Body of pancreas (tissue), 4 donors: ENCODE results near the gene ARL14EPL. TPM values are rescaled to one million over a fixed set of nuclear protein-coding genes. Genes with fewer than 3 reads are reported as not detected.
"Not testable (repeated sequence)": the region's sequence is repeated elsewhere in the genome, so short reads cannot be mapped to it uniquely, and the experiment has no call there.

Experiments
- ATAC-seq: fragments of 150-250 bp; one replicate; pipeline ENCODE4 v1.9.1; 2016
- DNase-seq, 4 donors: peaks; one replicate each; pipeline ENCODE4 v3.0.0-alpha.2; 2019
- H3K27ac ChIP-seq, 4 donors: fragments of 200-600 bp; sonication (generic); 1 replicate in 3 of 4; 2 replicates in 1 of 4; pipeline versions ENCODE4 v1.5.1 to v1.6.1; 2016 to 2019; ENCODE audit warnings: mild to moderate bottlenecking in 1 of 4, mixed read lengths in 1 of 4, moderate library complexity in 1 of 4
- H3K27me3 ChIP-seq, 2 donors: fragments of 200-600 bp; sonication (generic); one replicate each; pipeline ENCODE4 v1.6.0; 2016; ENCODE audit warnings: mild to moderate bottlenecking in 1 of 2
- H3K36me3 ChIP-seq, 2 donors: fragments of 200-600 bp; sonication (generic); replicated peaks in 1 of 2; 2 replicates each; pipeline ENCODE4 v1.5.1; 2016; ENCODE audit warnings: low read depth in 2 of 2; ENCODE audit not compliant: insufficient read depth in 1 of 2
- H3K4me1 ChIP-seq: fragments of 200-600 bp; sonication (generic); one replicate; pipeline ENCODE4 v1.6.0; 2016
- H3K4me3 ChIP-seq, 2 donors: fragments of 200-600 bp; sonication (generic); 1 replicate in 1 of 2; 2 replicates in 1 of 2; pipeline ENCODE4 v1.5.1; 2016 to 2019
- H3K9me3 ChIP-seq, 3 donors: fragments of 200-600 bp; sonication (generic); 1 replicate in 2 of 3; 2 replicates in 1 of 3; pipeline ENCODE4 v1.5.1; 2016
- CTCF ChIP-seq, 7 experiments: fragments of 450-650 bp in 4 of 7; fragments of 200-600 bp in 3 of 7; sonication (generic) in 3 of 7; IDR thresholded peaks; one replicate each; pipeline ENCODE4 v1.5.1; 2016 to 2019; ENCODE audit warnings: antibody characterized with exemption in 7 of 7
- POLR2A ChIP-seq, 3 donors: fragments of 450-650 bp; IDR thresholded peaks; one replicate each; pipeline ENCODE4 v1.6.1; 2016; ENCODE audit warnings: antibody characterized with exemption in 3 of 3, mild to moderate bottlenecking in 2 of 3
- WGBS, 2 donors: methylation state at CpG; one replicate each; pipeline ENCODE4 v1.1.5; 2017; 5-methylcytosine and 5-hydroxymethylcytosine counted together
- intact Hi-C: fragments of 100-400 bp; cut with DNase I; formaldehyde crosslinking; loops from one replicate; pipeline ENCODE4 v1.15.1; 2023
- total RNA-seq, 2 donors: library from RNA; depleted of rRNA; stranded (reverse); fragments of >200 nt; gene quantifications; one replicate each; pipeline ENCODE4 v1.1.0, GENCODE V29; 2016

ARL14EPL gene
- total RNA-seq, 2 donors from 2014 or later: not detected

DNA sequence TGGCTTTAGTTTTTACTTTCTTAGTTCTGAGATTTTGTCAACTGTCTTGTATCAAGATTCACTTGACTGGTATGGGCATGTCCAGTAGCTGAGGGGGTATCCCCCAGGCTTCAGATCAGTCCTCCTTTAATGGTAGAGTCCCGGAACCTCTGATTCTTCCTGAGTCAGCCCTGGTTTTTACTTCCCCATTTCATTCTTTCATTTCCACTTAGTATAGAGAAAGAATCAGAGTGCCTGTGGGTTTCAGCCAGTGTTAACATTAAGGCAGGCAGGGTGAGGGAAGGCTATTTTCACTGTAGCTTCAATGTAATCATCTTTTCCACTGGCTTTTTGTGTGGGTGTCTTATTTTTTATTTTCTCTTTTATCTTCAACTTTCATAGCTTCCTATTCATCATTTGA is 44.2 kb downstream of the ARL14EPL start:
- 67 to 86% methylated on average over 1 of the region's 1 CpG for WGBS, 2 donors

GRCh38 chr5:116078199-116078598 is 45.9 kb downstream of the ARL14EPL start:
- no peak for DNase-seq
- WGBS, 2 donors: 87 to 91% methylated on average over 5 of the region's 5 CpGs
- ATAC-seq: no peak

More for the DNA sequence above, 44.2 kb downstream of the ARL14EPL start:
- DNase-seq (no peak), ATAC-seq (no peak)
- no peaks in the 10 kb centered on the region for H3K27me3 ChIP-seq
- H3K4me3 ChIP-seq: no peak overlapping the region
- intact Hi-C loops: no loop called here
- no peaks in the 10 kb centered on the region for H3K9me3 ChIP-seq
- no peak overlapping the region for H3K27ac ChIP-seq
- H3K36me3 ChIP-seq: no peaks in the 10 kb centered on the region
- no peaks in the 10 kb centered on the region for H3K4me1 ChIP-seq
- no peak for TF ChIP-seq CTCF (IDR thresholded peaks at IDR 0.05)
- no peak for TF ChIP-seq POLR2A (IDR thresholded peaks at IDR 0.05)

GRCh38 chr5:116084287-116084691 is 52.0 kb downstream of the ARL14EPL start:
- ATAC-seq (peak; percentile 55), DNase-seq (peak in 3 of 4 donors; percentile 22 to 31 (median 23))
- Histone ChIP-seq H3K36me3 (peaks cover 0 to 6% of the 10 kb centered on the region in 2 donors), H3K27ac (peak overlapping the region in 2 of 4 donors; percentile 93 to 94), H3K27me3 (no peaks in the 10 kb centered on the region), H3K9me3 (no peaks in the 10 kb centered on the region), H3K4me3 (peak overlapping the region; percentile 84 to 100), H3K4me1 (peaks cover 18% of the 10 kb centered on the region)
- no peak for TF ChIP-seq POLR2A (IDR thresholded peaks at IDR 0.05)
- TF ChIP-seq CTCF (IDR thresholded peaks at IDR 0.05): no peak
- WGBS, 2 donors: 5 to 14% methylated on average over 11 of the region's 11 CpGs
- intact Hi-C loops: no loop called here

More at GRCh38 chr5:116078199-116078598, 45.9 kb downstream of the ARL14EPL start:
- Histone ChIP-seq H3K36me3 (no peaks in the 10 kb centered on the region), H3K4me1 (no peaks in the 10 kb centered on the region), H3K9me3 (no peaks in the 10 kb centered on the region), H3K27me3 (no peaks in the 10 kb centered on the region), H3K27ac (no peak overlapping the region), H3K4me3 (no peak overlapping the region)
- intact Hi-C loops: no loop called here
- no peak for TF ChIP-seq CTCF (IDR thresholded peaks at IDR 0.05)
- no peak for TF ChIP-seq POLR2A (IDR thresholded peaks at IDR 0.05)

GRCh38 chr5:116084871-116085715 is 52.8 kb downstream of the ARL14EPL start, which contains the start of gene COMMD10:
Gene COMMD10, plus strand, starts transcription at chr5:116085025.
- 0 to 1% methylated on average over 29 to 60 of the region's 65 CpGs for WGBS, 2 donors
- peak; percentile 65 to 89 (median 86) for TF ChIP-seq POLR2A (IDR thresholded peaks at IDR 0.05)
- TF ChIP-seq CTCF (IDR thresholded peaks at IDR 0.05): no peak
- peak within 1 kb of the TSS; percentile 84 to 100 for H3K4me3 ChIP-seq
- DNase-seq: peak; percentile 73 to 85 (median 79)
- H3K4me1 ChIP-seq: peaks cover 18% of the 10 kb centered on the region
- no peaks in the 10 kb centered on the region for H3K9me3 ChIP-seq
- peaks cover 0 to 6% of the 10 kb centered on the region in 2 donors for H3K36me3 ChIP-seq
- H3K27me3 ChIP-seq: no peaks in the 10 kb centered on the region
- peak within 1 kb of the TSS; percentile 87 to 94 (median 92) for H3K27ac ChIP-seq
- peak; percentile 89 for ATAC-seq
- intact Hi-C loops: no loop called here

DNA sequence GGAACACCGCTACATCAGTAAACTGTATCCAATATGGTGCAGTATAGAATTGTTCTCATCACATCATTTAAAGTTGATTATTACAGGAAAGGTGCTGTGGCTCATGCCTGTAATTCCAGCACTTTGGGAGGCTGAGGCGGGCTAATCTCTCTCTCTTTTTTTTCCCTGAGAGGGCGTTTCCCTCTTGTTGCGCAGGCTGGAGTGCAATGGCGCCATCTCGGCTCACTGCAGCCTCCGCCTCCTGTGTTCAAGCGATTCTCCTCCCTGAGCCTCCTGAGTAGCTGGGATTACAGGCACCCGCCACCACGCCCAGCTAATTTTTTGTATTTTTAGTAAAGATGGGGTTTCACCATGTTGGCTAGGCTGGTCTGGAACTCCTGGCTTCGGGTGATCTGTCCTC is 54.0 kb downstream of the ARL14EPL start:
- H3K4me3 ChIP-seq, DNase-seq, ATAC-seq, intact Hi-C loops, H3K27me3 ChIP-seq, H3K36me3 ChIP-seq, H3K9me3 ChIP-seq, H3K27ac ChIP-seq: not testable (repeated sequence)
- 98 to 100% methylated on average over 10 to 11 of the region's 11 CpGs for WGBS, 2 donors
- H3K4me1 ChIP-seq: peaks cover 18% of the 10 kb centered on the region
